GM12878 (cell line): ENCODE measurements around the gene TPRKB. TPM values are rescaled to one million over a fixed set of nuclear protein-coding genes. Genes with fewer than 3 reads are reported as not detected.

Source experiments
- ATAC-seq: fragments of 200-7000 bp; cut with Tn5 transposase; 3 replicates; pipeline ENCODE4 v1.9.1; 2020; ENCODE audit warnings: mild to moderate bottlenecking, moderate library complexity
- Bru-seq: library from RNA; stranded (reverse); fragments of 400-500 nt; gene quantifications from one replicate; lab custom pipeline; 2021; lab: Mats Ljungman, UMichigan
- BruChase-seq, 2 experiments: library from RNA; stranded (reverse); fragments of 400-500 nt; gene quantifications; one replicate each; lab custom pipeline; 2021; lab: Mats Ljungman, UMichigan
- BruUV-seq: library from RNA; stranded (reverse); fragments of 400-500 nt; replicated peaks from 2 replicates; lab custom pipeline; 2021; lab: Mats Ljungman, UMichigan
- CTCF ChIA-PET: fragments of 300-600 bp; sonication (Branson Sonifier 250); formaldehyde crosslinking; extraction: SDS; loops from one replicate; lab custom pipeline; 2021; ENCODE audit warnings: inconsistent platforms; lab: Yijun Ruan, JAX
- POLR2A ChIA-PET: fragments of 350-600 bp; formaldehyde crosslinking; extraction: SDS; loops from one replicate; lab custom pipeline; 2021; ENCODE audit warnings: inconsistent platforms; lab: Charles Lee
- RAD21 ChIA-PET: fragments of 300-600 bp; sonication (Branson Sonifier 250); formaldehyde crosslinking; loops from one replicate; lab custom pipeline; 2023; ENCODE audit warnings: antibody characterized with exemption; ENCODE audit not compliant: unreplicated experiment; lab: Charles Lee
- SMC1A ChIA-PET: fragments of 300-600 bp; sonication (Branson Sonifier 250); formaldehyde crosslinking; loops from one replicate; lab custom pipeline; 2023; ENCODE audit not compliant: unreplicated experiment, uncharacterized antibody; lab: Charles Lee
- DNase-seq: peaks from one replicate; pipeline ENCODE4 v3.0.0-alpha.2; 2011; ENCODE audit warnings: low read depth, low spot score
- FAIRE-seq: peaks from 3 replicates; lab custom pipeline; 2011; peaks lifted over from hg19 to GRCh38; lab: Jason Lieb, UNC
- H2AFZ ChIP-seq: 2 replicates; pipeline ENCODE4 v1.6.0; 2011; ENCODE audit warnings: low read depth, low read length, control low read depth; ENCODE audit not compliant: control insufficient read depth
- H3K27ac ChIP-seq: 2 replicates; pipeline ENCODE4 v1.5.1; 2011; ENCODE audit warnings: control low read depth; ENCODE audit not compliant: control insufficient read depth, insufficient read depth
- H3K27me3 ChIP-seq, 2 experiments: replicated peaks in 1 of 2; 2 replicates each; pipeline versions ENCODE4 v1.6.0 to v1.6.1; 2011; ENCODE audit warnings: low read length in 1 of 2; ENCODE audit not compliant: control insufficient read depth in 2 of 2, insufficient read depth in 2 of 2
- H3K36me3 ChIP-seq, 2 experiments: 2 replicates each; pipeline ENCODE4 v1.5.1; 2011; ENCODE audit warnings: low read length in 1 of 2; ENCODE audit not compliant: control insufficient read depth in 2 of 2, insufficient read depth in 2 of 2
- H3K4me1 ChIP-seq: 2 replicates; pipeline ENCODE4 v1.6.1; 2011; ENCODE audit warnings: mild to moderate bottlenecking, low read length, moderate library complexity, mixed read lengths; ENCODE audit not compliant: control insufficient read depth, insufficient read depth
- H3K4me2 ChIP-seq: 2 replicates; pipeline ENCODE4 v1.6.0; 2011; ENCODE audit warnings: control low read depth; ENCODE audit not compliant: control insufficient read depth, insufficient read depth
- H3K4me3 ChIP-seq: fragments of 200-600 bp; sonication (generic); 2 replicates; pipeline ENCODE4 v1.5.1; 2016
- H3K79me2 ChIP-seq: 2 replicates; pipeline ENCODE4 v1.6.0; 2011; ENCODE audit warnings: low read length; ENCODE audit not compliant: control insufficient read depth, insufficient read depth
- H3K9ac ChIP-seq: 2 replicates; pipeline ENCODE4 v1.8.0; 2011; ENCODE audit warnings: low read length, control low read depth, mixed read lengths; ENCODE audit not compliant: control insufficient read depth, insufficient read depth
- H3K9me3 ChIP-seq: replicated peaks from 3 replicates; pipeline ENCODE4 v1.5.1; 2011; ENCODE audit warnings: mild to moderate bottlenecking, low read length; ENCODE audit not compliant: control insufficient read depth, insufficient read depth
- H4K20me1 ChIP-seq: 2 replicates; pipeline ENCODE4 v1.6.0; 2011; ENCODE audit not compliant: control insufficient read depth, insufficient read depth
- BMI1 ChIP-seq: fragments of 450-650 bp; IDR thresholded peaks from 2 replicates; pipeline ENCODE4 v1.6.1; 2016; ENCODE audit warnings: mild to moderate bottlenecking, moderate library complexity, borderline replicate concordance
- EED ChIP-seq: sonication (generic); IDR thresholded peaks from 2 replicates; pipeline ENCODE4 v1.6.1; 2016; ENCODE audit warnings: antibody characterized with exemption, low read depth
- JUNB ChIP-seq: IDR thresholded peaks from 2 replicates; pipeline ENCODE4 v1.6.1; 2016; ENCODE audit warnings: antibody characterized with exemption, mild to moderate bottlenecking
- KLF5 ChIP-seq: fragments of 450-650 bp; IDR thresholded peaks from 2 replicates; pipeline ENCODE4 v1.6.1; 2014; ENCODE audit warnings: mild to moderate bottlenecking; ENCODE audit not compliant: partially characterized antibody
- NFYB ChIP-seq: IDR thresholded peaks from 2 replicates; pipeline ENCODE4 v1.6.1; 2011; ENCODE audit warnings: low read depth, mild to moderate bottlenecking, low read length, improper control_type of control experiment, moderate library complexity; ENCODE audit not compliant: insufficient read depth
- PML ChIP-seq: IDR thresholded peaks from 2 replicates; pipeline ENCODE4 v1.6.1; 2012; ENCODE audit warnings: low read length, inconsistent platforms
- POLR2A ChIP-seq: IDR thresholded peaks from 2 replicates; pipeline ENCODE4 v1.6.1; 2011; ENCODE audit warnings: low read depth, mild to moderate bottlenecking, low read length
- SP1 ChIP-seq: IDR thresholded peaks from one replicate; pipeline ENCODE4 v1.6.1; 2011; ENCODE audit warnings: low read depth, low read length
- SRF ChIP-seq, 2 experiments: IDR thresholded peaks; 2 replicates each; pipeline ENCODE4 v1.6.1; 2011; ENCODE audit warnings: low read depth in 2 of 2, low read length in 2 of 2, mild to moderate bottlenecking in 1 of 2, moderate library complexity in 1 of 2
- TBL1XR1 ChIP-seq: IDR thresholded peaks from 2 replicates; pipeline ENCODE4 v1.6.1; 2012; ENCODE audit warnings: low read depth, low read length, improper control_type of control experiment
- YY1 ChIP-seq: IDR thresholded peaks from 2 replicates; pipeline ENCODE4 v1.6.1; 2011; ENCODE audit warnings: low read depth, mild to moderate bottlenecking, low read length
- ZBED1 ChIP-seq: IDR thresholded peaks from 2 replicates; pipeline ENCODE4 v1.6.1; 2016; ENCODE audit warnings: borderline replicate concordance
- ZNF207 ChIP-seq: fragments of 450-650 bp; IDR thresholded peaks from 2 replicates; pipeline ENCODE4 v1.6.1; 2014; ENCODE audit warnings: antibody characterized with exemption, mild to moderate bottlenecking, borderline replicate concordance
- ZNF384 ChIP-seq: IDR thresholded peaks from 2 replicates; pipeline ENCODE4 v1.6.1; 2012; ENCODE audit warnings: low read depth, mild to moderate bottlenecking, low read length, improper control_type of control experiment, borderline replicate concordance
- ZSCAN29 ChIP-seq: fragments of 450-650 bp; IDR thresholded peaks from 2 replicates; pipeline ENCODE4 v1.6.1; 2017; ENCODE audit warnings: mild to moderate bottlenecking, moderate library complexity
- WGBS: methylation state at CpG from one replicate; pipeline ENCODE4 v1.1.6; 2016; ENCODE audit warnings: low lambda C conversion rate; ENCODE audit not compliant: insufficient replicate concordance, insufficient coverage; ENCODE audit errors: missing lambda C conversion rate; 5-methylcytosine and 5-hydroxymethylcytosine counted together
- in situ Hi-C: fragments of 300-500 bp; cut with MboI; formaldehyde crosslinking; loops from 9 replicates; pipeline ENCODE4 v1.14.3; 2018; ENCODE audit warnings: mixed read lengths
- intact Hi-C: fragments of 100-400 bp; cut with micrococcal nuclease; formaldehyde crosslinking; loops from one replicate; pipeline ENCODE4 v1.14.2; 2022; ENCODE audit not compliant: unreplicated experiment
- long read RNA-seq, 2 experiments: library from polyadenylated mRNA; unstranded; transcript quantifications; one replicate each; pipeline ENCODE4 v2.0.0, GENCODE V29; 2019 to 2020
- polyA minus RNA-seq, 3 experiments: library from RNA; depleted of rRNA, polyadenylated mRNA; stranded (reverse); fragments of >200 nt; gene quantifications; 2 replicates each; pipeline ENCODE4 v1.2.3, GENCODE V29; 2011
- polyA plus RNA-seq, 11 experiments: library from polyadenylated mRNA; depleted of rRNA in 4 of 11; unstranded in 6 of 11; stranded (reverse) in 5 of 11; fragments of >200 nt; fragmentation: Nextera tagmentation in 4 of 11; fragmentation: Illumina TruSeq in 1 of 11; extraction: Ambion mirVana in 4 of 11; extraction: Trizol in 1 of 11; gene quantifications; 1 replicate in 1 of 11; 2 replicates in 10 of 11; pipeline versions ENCODE4 v1.2.1 to v1.2.3, GENCODE V29; 2011 to 2016; ENCODE audit warnings: inconsistent platforms in 2 of 11, missing spikeins in 2 of 11, low read depth in 1 of 11
- total RNA-seq, 4 experiments: library from RNA; depleted of rRNA in 3 of 4; stranded (reverse); fragments of >200 nt in 3 of 4; fragmentation: Illumina TruSeq in 1 of 4; extraction: Trizol in 1 of 4; gene quantifications; 2 replicates each; pipeline versions ENCODE4 v1.2.1 to v1.2.3, GENCODE V29; 2013 to 2021
- TF ChIP-seq, protein P1 (sequence below): IDR thresholded peaks from 2 replicates; pipeline ENCODE4 v1.6.1; 2011; ENCODE audit warnings: low read depth, low read length, improper control_type of control experiment, borderline replicate concordance
- TF ChIP-seq, protein P2 (sequence below): fragments of 450-650 bp; IDR thresholded peaks from 2 replicates; pipeline ENCODE4 v1.6.1; 2016; ENCODE audit warnings: mild to moderate bottlenecking

TPRKB gene
- total RNA-seq (2013; cell fraction: nucleolus; rRNA removed) = 17.4 and 18.7 TPM in 2 replicates
- total RNA-seq (2014; rRNA removed) = 32.5 and 36.8 TPM in 2 replicates
- 69.9 and 74.2 TPM in 2 replicates for total RNA-seq (2014; rRNA removed; fragmentation: Illumina TruSeq; extraction: Trizol)
- total RNA-seq (2021) = 23.6 and 28.1 TPM in 2 replicates
- polyA plus RNA-seq (2011; ENCODE audit: low read depth) = 45.0 TPM
- polyA plus RNA-seq (2011; rRNA removed) = 42.9 and 73.0 TPM in 2 replicates
- 21.6 and 21.8 TPM in 2 replicates for polyA plus RNA-seq (2011; cell fraction: cytosol; rRNA removed)
- polyA plus RNA-seq (2011; cell fraction: nucleus; rRNA removed) = 10.7 and 13.7 TPM in 2 replicates
- 42.6 and 62.5 TPM in 2 replicates for polyA plus RNA-seq (2012)
- polyA plus RNA-seq (2014; fragmentation: Illumina TruSeq; extraction: Trizol) = 59.9 and 69.6 TPM in 2 replicates
- 100 to 1,000 TPM; 116 to 124 TPM for polyA plus RNA-seq (2014; fragmentation: Nextera tagmentation; extraction: Ambion mirVana)
- 42.2 and 60.2 TPM in 2 replicates for polyA plus RNA-seq (2014; rRNA removed)
- polyA plus RNA-seq (2016; fragmentation: Nextera tagmentation; extraction: Ambion mirVana) = 100 to 1,000 TPM; 122 to 129 TPM
- 6.1 and 9.4 TPM in 2 replicates for polyA minus RNA-seq (2011; rRNA and poly(A)+ RNA removed)
- polyA minus RNA-seq (2011; cell fraction: cytosol; rRNA and poly(A)+ RNA removed) = 5.6 and 7.8 TPM in 2 replicates
- 2.9 and 5.3 TPM in 2 replicates for polyA minus RNA-seq (2011; cell fraction: nucleus; rRNA and poly(A)+ RNA removed)
- percentile 89 among the genes with signal in this experiment for Bru-seq, nascent RNA
- BruChase-seq, experiment 1, labeled RNA remaining after a 6-hour chase = percentile 87 among the genes with signal in this experiment
- percentile 90 among the genes with signal in this experiment for BruChase-seq, experiment 2, labeled RNA remaining after a 2-hour chase
- long read RNA-seq, experiment 1, transcript TPRKB-201 (5 exons, 748 nt) = major isoform, 11 of 25 reads
- long read RNA-seq, experiment 1, partial matches to known transcripts = 6 of 25 reads
- long read RNA-seq, experiment 1, other reads (novel, unspliced or antisense) = 6 of 25 reads
- long read RNA-seq, experiment 2, transcript TPRKB-210 (4 exons, 798 nt) = minor isoform, 7 of 125 reads
- long read RNA-seq, experiment 2, transcript TPRKB-202 (6 exons, 819 nt) = minor isoform, 10 of 125 reads
- long read RNA-seq, experiment 2, transcript TPRKB-201 (5 exons, 748 nt) = major isoform, 58 of 125 reads
- long read RNA-seq, experiment 2, partial matches to known transcripts = 15 of 125 reads
- long read RNA-seq, experiment 2, other reads (novel, unspliced or antisense) = 31 of 125 reads

DNA sequence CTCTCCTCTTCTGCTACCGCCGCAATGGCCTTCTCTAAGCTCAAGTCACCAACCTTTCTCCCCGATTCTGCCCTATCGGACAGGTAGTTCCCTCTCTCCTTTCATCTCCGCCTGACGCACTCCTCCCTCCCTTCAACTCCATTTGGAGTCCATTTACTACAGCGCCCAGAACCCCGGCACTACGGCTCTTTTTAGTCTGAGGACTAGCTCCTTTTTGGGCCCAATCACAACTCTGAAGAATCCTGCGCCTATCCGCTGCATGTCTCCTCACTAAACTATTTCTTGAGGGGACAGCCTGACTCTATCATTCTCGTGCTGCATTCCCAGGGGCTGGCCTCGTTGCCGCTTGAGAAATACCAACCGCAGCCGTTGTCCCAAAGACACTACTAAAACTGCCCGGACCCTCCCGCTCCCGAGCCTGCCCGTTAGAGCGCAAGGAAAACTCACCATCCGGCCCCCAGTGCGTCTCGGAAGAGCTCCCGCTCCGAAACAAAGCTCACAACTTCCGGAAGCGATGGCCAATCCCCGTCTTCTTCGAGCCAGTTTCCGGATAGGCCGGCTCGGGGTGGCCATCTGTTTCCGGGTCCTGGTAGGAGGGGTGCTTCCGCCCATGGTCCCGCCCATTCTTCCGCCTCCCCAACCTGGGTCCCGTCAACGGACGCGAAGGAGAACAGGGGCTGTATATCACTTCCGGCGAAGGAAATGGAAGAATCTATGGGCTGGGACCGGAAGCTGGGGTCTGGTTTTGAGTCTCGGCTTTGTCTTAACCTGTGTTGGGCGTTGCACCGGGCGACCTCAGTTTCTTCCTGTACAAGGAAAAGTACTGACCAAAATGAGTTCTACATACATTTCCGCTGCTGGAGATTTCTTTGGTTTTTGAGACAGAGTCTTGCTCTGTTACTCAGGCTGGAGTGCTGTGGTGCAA is at the start of gene TPRKB:
Gene TPRKB, minus strand, starts transcription at position 491 of the 925 bp plus-strand sequence. CDS start 2,776 bp downstream, outside the sequence.
- H3K4me3 ChIP-seq = peak within 1 kb of the TSS; percentile 96
- RAD21 ChIA-PET = interaction anchor here (0.7 to 1.7 kb wide), 4 partner anchors 86 to 513 kb away, joined by 3 to 8 read pairs (median 6); partner anchors contain the start of genes ALMS1 and STAMBP
- H3K27me3 ChIP-seq = no peaks in the 10 kb centered on the region
- H3K9ac ChIP-seq = peak within 1 kb of the TSS; percentile 88
- POLR2A ChIA-PET = interaction anchor here (0.5 to 2.0 kb wide), 6 partner anchors 12 to 289 kb away, joined by 3 to 6 read pairs (median 4); partner anchors contain the start of gene STAMBP
- 0 out of 2 replicates have a peak, but pooled peaks cover 4% of the 10 kb centered on the region for H3K4me1 ChIP-seq
- WGBS = 3% methylated on average over 49 of the region's 49 CpGs
- peak within 1 kb of the TSS; percentile 78 for H2AFZ ChIP-seq
- H4K20me1 ChIP-seq = no peaks in the 10 kb centered on the region
- in situ Hi-C loops (no loop called here), intact Hi-C loops (no loop called here)
- no peaks in the 10 kb centered on the region; the same call in 1 of the 3 replicates for H3K9me3 ChIP-seq
- ATAC-seq (peak; percentile 99), DNase-seq (peak; percentile 93), FAIRE-seq (peak; percentile 96)
- H3K36me3 ChIP-seq = peaks cover 0 to 6% of the 10 kb centered on the region in 2 experiments; a peak in 1 of 4 replicates
- peak within 1 kb of the TSS; percentile 89 for H3K4me2 ChIP-seq
- SMC1A ChIA-PET = interaction anchor here (1.0 to 1.1 kb wide), 3 partner anchors 84 to 91 kb away, joined by 3 to 4 read pairs (median 3); partner anchors contain the start of gene STAMBP
- H3K79me2 ChIP-seq = peaks cover 18% of the 10 kb centered on the region
- CTCF ChIA-PET = interaction anchor here (0.6 to 1.3 kb wide), 5 partner anchors 10 to 556 kb away, joined by 3 to 7 read pairs (median 4); no protein-coding TSS in a partner anchor
- H3K27ac ChIP-seq = peak within 1 kb of the TSS; percentile 69
- no TSS peak for BruUV-seq
- peak in 1 of 2 experiments; percentile 31; a peak in 1 of 4 replicates for TF ChIP-seq SRF (IDR thresholded peaks at IDR 0.05; ENCODE audit: low read depth in 2 of 2, low read length in 2 of 2)
- peak; percentile 86 for TF ChIP-seq POLR2A
- 0 out of 2 replicates have a peak, but pooled peaks have one; percentile 24 for TF ChIP-seq EED
- TF ChIP-seq JUNB = no peak; the same call in 1 of the 2 replicates
- TF ChIP-seq, protein P1, sequence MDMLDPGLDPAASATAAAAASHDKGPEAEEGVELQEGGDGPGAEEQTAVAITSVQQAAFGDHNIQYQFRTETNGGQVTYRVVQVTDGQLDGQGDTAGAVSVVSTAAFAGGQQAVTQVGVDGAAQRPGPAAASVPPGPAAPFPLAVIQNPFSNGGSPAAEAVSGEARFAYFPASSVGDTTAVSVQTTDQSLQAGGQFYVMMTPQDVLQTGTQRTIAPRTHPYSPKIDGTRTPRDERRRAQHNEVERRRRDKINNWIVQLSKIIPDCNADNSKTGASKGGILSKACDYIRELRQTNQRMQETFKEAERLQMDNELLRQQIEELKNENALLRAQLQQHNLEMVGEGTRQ = no peak
- TF ChIP-seq KLF5 = peak; percentile 71
- TF ChIP-seq SP1 = peak; percentile 68
- no peak for TF ChIP-seq ZSCAN29
- no peak for TF ChIP-seq ZNF384
- TF ChIP-seq, protein P2, sequence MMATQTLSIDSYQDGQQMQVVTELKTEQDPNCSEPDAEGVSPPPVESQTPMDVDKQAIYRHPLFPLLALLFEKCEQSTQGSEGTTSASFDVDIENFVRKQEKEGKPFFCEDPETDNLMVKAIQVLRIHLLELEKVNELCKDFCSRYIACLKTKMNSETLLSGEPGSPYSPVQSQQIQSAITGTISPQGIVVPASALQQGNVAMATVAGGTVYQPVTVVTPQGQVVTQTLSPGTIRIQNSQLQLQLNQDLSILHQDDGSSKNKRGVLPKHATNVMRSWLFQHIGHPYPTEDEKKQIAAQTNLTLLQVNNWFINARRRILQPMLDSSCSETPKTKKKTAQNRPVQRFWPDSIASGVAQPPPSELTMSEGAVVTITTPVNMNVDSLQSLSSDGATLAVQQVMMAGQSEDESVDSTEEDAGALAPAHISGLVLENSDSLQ = peak; percentile 83
- no peak for TF ChIP-seq ZBED1
- peak; percentile 79 for TF ChIP-seq YY1
- TF ChIP-seq NFYB = peak; percentile 72; the same call in 1 of the 2 replicates
- peak; percentile 61; the same call in 1 of the 2 replicates for TF ChIP-seq ZNF207
- TF ChIP-seq PML = peak; percentile 82
- no peak for TF ChIP-seq BMI1
- TF ChIP-seq TBL1XR1 = peak; percentile 59; the same call in 1 of the 2 replicates
